H1 (cell line): Measurements from ENCODE around the gene OOSP4A. TPM values are rescaled to one million over a fixed set of nuclear protein-coding genes. Genes with fewer than 3 reads are reported as not detected.

Source experiments
- CTCF ChIA-PET: fragments of 300-600 bp; sonication (Branson Sonifier 250); formaldehyde crosslinking; loops from one replicate; lab custom pipeline; 2021; ENCODE audit not compliant: partially characterized antibody; lab: Charles Lee
- POLR2A ChIA-PET: fragments of 300-600 bp; sonication (Branson Sonifier 250); formaldehyde crosslinking; loops from one replicate; lab custom pipeline; 2021; ENCODE audit warnings: inconsistent platforms; ENCODE audit not compliant: partially characterized antibody; lab: Charles Lee
- DNase-seq, 2 experiments: peaks; one replicate each; pipeline versions ENCODE4 v3.0.0 to v3.0.0-alpha.2; 2010 to 2022; ENCODE audit warnings: low spot score in 2 of 2, low read depth in 1 of 2, mixed read lengths in 1 of 2
- FAIRE-seq: peaks from 2 replicates; lab custom pipeline; 2011; peaks lifted over from hg19 to GRCh38; lab: Jason Lieb, UNC
- H2AFZ ChIP-seq: 2 replicates; pipeline ENCODE4 v1.8.1; 2012; ENCODE audit warnings: low read length, inconsistent platforms
- H2AK5ac ChIP-seq: 2 replicates; pipeline ENCODE4 v1.6.1; 2013; ENCODE audit warnings: low read depth, low read length
- H2BK120ac ChIP-seq: replicated peaks from 2 replicates; pipeline ENCODE3; 2013; ENCODE audit warnings: low read depth, low read length, inconsistent platforms
- H2BK12ac ChIP-seq: 2 replicates; pipeline ENCODE4 v1.6.1; 2013; ENCODE audit warnings: low read depth, low read length
- H2BK15ac ChIP-seq: 2 replicates; pipeline ENCODE4 v1.6.1; 2013; ENCODE audit warnings: low read length
- H2BK20ac ChIP-seq: 2 replicates; pipeline ENCODE4 v1.6.1; 2013; ENCODE audit warnings: low read length
- H2BK5ac ChIP-seq: 2 replicates; pipeline ENCODE4 v1.6.1; 2013; ENCODE audit warnings: low read depth, low read length
- H3K14ac ChIP-seq: 2 replicates; pipeline ENCODE4 v1.6.1; 2013; ENCODE audit warnings: inconsistent platforms; ENCODE audit not compliant: insufficient read length
- H3K18ac ChIP-seq: 2 replicates; pipeline ENCODE4 v1.6.1; 2013; ENCODE audit warnings: low read length; ENCODE audit errors: extremely low read depth
- H3K23ac ChIP-seq: 2 replicates; pipeline ENCODE4 v1.6.1; 2013; ENCODE audit warnings: inconsistent platforms; ENCODE audit not compliant: insufficient read length
- H3K23me2 ChIP-seq: 2 replicates; pipeline ENCODE4 v1.6.1; 2013; ENCODE audit warnings: low read depth, low read length
- H3K27ac ChIP-seq: 2 replicates; pipeline ENCODE4 v1.6.1; 2011; ENCODE audit warnings: low read depth, low read length, inconsistent platforms
- H3K27me3 ChIP-seq, 4 experiments: replicated peaks in 1 of 4; 1 replicate in 1 of 4; 2 replicates in 3 of 4; pipeline versions ENCODE4 v1.6.1 to v1.8.1; 2011 to 2013; ENCODE audit warnings: low read length in 3 of 4, mild to moderate bottlenecking in 3 of 4, inconsistent platforms in 2 of 4, mixed read lengths in 2 of 4, moderate library complexity in 1 of 4; ENCODE audit not compliant: control insufficient read depth in 3 of 4, insufficient read depth in 3 of 4; ENCODE audit errors: extremely low read depth in 1 of 4
- H3K36me3 ChIP-seq, 4 experiments: 2 replicates each; pipeline versions ENCODE4 v1.6.1 to v1.8.1; 2011 to 2013; ENCODE audit warnings: mild to moderate bottlenecking in 4 of 4, low read length in 3 of 4, moderate library complexity in 2 of 4, control low read depth in 1 of 4, inconsistent platforms in 1 of 4; ENCODE audit not compliant: insufficient read depth in 4 of 4, control insufficient read depth in 2 of 4
- H3K4ac ChIP-seq: replicated peaks from 2 replicates; pipeline ENCODE3; 2013; ENCODE audit warnings: low read length, low read depth, mixed read lengths, inconsistent platforms; ENCODE audit not compliant: insufficient read length
- H3K4me1 ChIP-seq, 4 experiments: replicated peaks in 1 of 4; 1 replicate in 1 of 4; 2 replicates in 3 of 4; pipeline versions ENCODE4 v1.6.1 to v1.8.1; 2011 to 2013; ENCODE audit warnings: low read length in 3 of 4, inconsistent platforms in 2 of 4, mixed read lengths in 1 of 4; ENCODE audit not compliant: insufficient read depth in 4 of 4, control insufficient read depth in 3 of 4
- H3K4me2 ChIP-seq, 2 experiments: 2 replicates each; pipeline versions ENCODE4 v1.6.1 to v1.8.1; 2011 to 2013; ENCODE audit warnings: low read depth in 2 of 2, low read length in 2 of 2, control low read depth in 1 of 2, inconsistent platforms in 1 of 2, mild to moderate bottlenecking in 1 of 2; ENCODE audit not compliant: insufficient read depth in 1 of 2
- H3K4me3 ChIP-seq, 4 experiments: fragments of 200-600, 300-600 bp in 1 of 4; sonication (generic), shearing (Covaris generic), sonication (Bioruptor Twin) in 1 of 4; 2 replicates each; pipeline versions ENCODE4 v1.5.1 to v1.8.1; 2011 to 2016; ENCODE audit warnings: low read length in 4 of 4, low read depth in 3 of 4, control low read depth in 2 of 4, inconsistent platforms in 2 of 4, mild to moderate bottlenecking in 2 of 4, mixed read lengths in 1 of 4, moderate library complexity in 1 of 4; ENCODE audit not compliant: insufficient read depth in 2 of 4; ENCODE audit errors: extremely low read depth in 1 of 4
- H3K56ac ChIP-seq: replicated peaks from 2 replicates; pipeline ENCODE3; 2013; ENCODE audit warnings: low read depth, mild to moderate bottlenecking, mixed read lengths, low read length, inconsistent platforms; ENCODE audit not compliant: insufficient read length
- H3K79me1 ChIP-seq: 2 replicates; pipeline ENCODE4 v1.6.1; 2013; ENCODE audit warnings: low read depth, low read length, control low read depth
- H3K79me2 ChIP-seq, 2 experiments: 2 replicates each; pipeline versions ENCODE4 v1.6.1 to v1.8.1; 2012 to 2013; ENCODE audit warnings: low read length in 2 of 2, mild to moderate bottlenecking in 2 of 2, inconsistent platforms in 1 of 2; ENCODE audit not compliant: insufficient read depth in 2 of 2, control insufficient read depth in 1 of 2
- H3K9ac ChIP-seq, 4 experiments: replicated peaks in 1 of 4; 1 replicate in 1 of 4; 2 replicates in 3 of 4; pipeline versions ENCODE4 v1.6.1 to v1.8.1; 2011 to 2013; ENCODE audit warnings: low read depth in 3 of 4, low read length in 3 of 4, control low read depth in 2 of 4, mild to moderate bottlenecking in 2 of 4, moderate library complexity in 2 of 4, inconsistent platforms in 1 of 4; ENCODE audit errors: extremely low read depth in 1 of 4
- H3K9me3 ChIP-seq, 2 experiments: 2 replicates each; pipeline versions ENCODE4 v1.6.1 to v1.8.1; 2012 to 2013; ENCODE audit warnings: mild to moderate bottlenecking in 2 of 2, moderate library complexity in 2 of 2, control low read depth in 1 of 2, inconsistent platforms in 1 of 2, low read depth in 1 of 2, low read length in 1 of 2, mixed read lengths in 1 of 2; ENCODE audit not compliant: insufficient read depth in 2 of 2
- H4K20me1 ChIP-seq, 2 experiments: replicated peaks in 1 of 2; 2 replicates each; pipeline versions ENCODE3 to v1.8.1; 2011 to 2013; ENCODE audit warnings: inconsistent platforms in 2 of 2, low read length in 2 of 2, mild to moderate bottlenecking in 1 of 2; ENCODE audit not compliant: insufficient read depth in 2 of 2, control insufficient read depth in 1 of 2
- H4K5ac ChIP-seq: 2 replicates; pipeline ENCODE4 v1.6.1; 2013; ENCODE audit warnings: low read length, low read depth, mixed read lengths, inconsistent platforms; ENCODE audit not compliant: insufficient read length
- H4K8ac ChIP-seq: 2 replicates; pipeline ENCODE4 v1.8.0; 2013; ENCODE audit warnings: mild to moderate bottlenecking, moderate library complexity, low read length, inconsistent platforms; ENCODE audit not compliant: insufficient read depth; ENCODE audit errors: extremely low read depth
- H4K91ac ChIP-seq: replicated peaks from 2 replicates; pipeline ENCODE3; 2013; ENCODE audit warnings: low read length, mixed read lengths, inconsistent platforms; ENCODE audit not compliant: insufficient read length
- BRCA1 ChIP-seq: IDR thresholded peaks from 2 replicates; pipeline ENCODE4 v1.6.1; 2012; ENCODE audit warnings: low read depth, low read length, improper control_type of control experiment
- CHD1 ChIP-seq: IDR thresholded peaks from 2 replicates; pipeline ENCODE4 v1.6.1; 2012; ENCODE audit warnings: low read depth, low read length, improper control_type of control experiment
- CTCF ChIP-seq, 3 experiments: IDR thresholded peaks; 1 replicate in 2 of 3; 2 replicates in 1 of 3; pipeline versions ENCODE4 v1.5.1 to v1.6.1; 2011; ENCODE audit warnings: low read length in 3 of 3, mild to moderate bottlenecking in 3 of 3, inconsistent platforms in 2 of 3, low read depth in 1 of 3, moderate library complexity in 1 of 3; ENCODE audit not compliant: insufficient read depth in 1 of 3; ENCODE audit errors: control extremely low read depth in 1 of 3
- EGR1 ChIP-seq: IDR thresholded peaks from 2 replicates; pipeline ENCODE4 v1.6.1; 2011; ENCODE audit warnings: low read depth, low read length, borderline replicate concordance
- KDM4A ChIP-seq: IDR thresholded peaks from one replicate; pipeline ENCODE4 v1.7.1; 2012; ENCODE audit warnings: low read depth, mild to moderate bottlenecking, moderate library complexity, low read length, inconsistent platforms; ENCODE audit not compliant: severe bottlenecking
- MAX ChIP-seq: IDR thresholded peaks from 2 replicates; pipeline ENCODE4 v1.6.1; 2012; ENCODE audit warnings: inconsistent platforms
- RBBP5 ChIP-seq: IDR thresholded peaks from 2 replicates; pipeline ENCODE4 v1.7.1; 2012; ENCODE audit warnings: low read depth, mild to moderate bottlenecking, inconsistent platforms, low read length, moderate library complexity, borderline replicate concordance
- SIN3A ChIP-seq, 2 experiments: IDR thresholded peaks in 1 of 2; conservative IDR thresholded peaks in 1 of 2; 2 replicates each; pipeline ENCODE4 v1.6.1; 2011 to 2012; ENCODE audit warnings: low read length in 2 of 2, improper control_type of control experiment in 1 of 2, low read depth in 1 of 2, mild to moderate bottlenecking in 1 of 2
- SP4 ChIP-seq: IDR thresholded peaks from 2 replicates; pipeline ENCODE4 v1.6.1; 2012; ENCODE audit warnings: low read length, inconsistent platforms
- TBP ChIP-seq: IDR thresholded peaks from 2 replicates; pipeline ENCODE4 v1.6.1; 2011; ENCODE audit warnings: low read depth, low read length, improper control_type of control experiment
- TEAD4 ChIP-seq: IDR thresholded peaks from 2 replicates; pipeline ENCODE4 v1.6.1; 2012; ENCODE audit warnings: low read depth, low read length, inconsistent platforms, mixed read lengths
- YY1 ChIP-seq: IDR thresholded peaks from 2 replicates; pipeline ENCODE4 v1.6.1; 2011; ENCODE audit warnings: low read depth, mild to moderate bottlenecking, low read length
- WGBS, 2 experiments: shearing (Covaris generic) in 1 of 2; methylation state at CpG; one replicate each; pipeline versions ENCODE4 v1.1.6 to v1.1.7; 2013 to 2015; ENCODE audit warnings: low lambda C conversion rate in 2 of 2, mixed read lengths in 2 of 2, inconsistent platforms in 1 of 2, low coverage in 1 of 2, missing lambda C conversion rate in 1 of 2; ENCODE audit not compliant: insufficient replicate concordance in 2 of 2, insufficient coverage in 1 of 2, insufficient read length in 1 of 2; ENCODE audit errors: extremely low coverage in 1 of 2, missing lambda C conversion rate in 1 of 2; 5-methylcytosine and 5-hydroxymethylcytosine counted together
- polyA plus RNA-seq, 7 experiments: library from polyadenylated mRNA; depleted of rRNA in 3 of 7; stranded (reverse) in 5 of 7; unstranded in 2 of 7; fragments of >200 nt in 5 of 7; fragments of 200-250 nt in 2 of 7; gene quantifications; 1 replicate in 5 of 7; 2 replicates in 1 of 7; 4 replicates in 1 of 7; pipeline versions ENCODE4 v1.2.1 to v1.2.3, GENCODE V29; 2011 to 2013; ENCODE audit warnings: missing spikeins in 2 of 7, mixed read lengths in 2 of 7
- total RNA-seq: library from RNA; stranded (reverse); fragmentation: NEBNext Ultra II Directional; extraction: Animal tissue kit (Norgen Biotek cat#: 25700); gene quantifications from 2 replicates; pipeline ENCODE4 v1.2.1, GENCODE V29; 2021

OOSP4A gene
- total and polyA plus RNA-seq, 2 of the 8 experiments (the other 6 are each of a cell fraction or from before 2014, with no cell fraction given): not detected

- ChIA-PET POLR2A (no interaction called here), CTCF (interaction anchor here (0.9 kb wide), 1 partner anchor 267 kb away, joined by 3 read pairs; no protein-coding TSS in a partner anchor)
- no peak overlapping the region for H3K14ac ChIP-seq
- H2AK5ac ChIP-seq: no peak overlapping the region
- H3K36me3 ChIP-seq: no peaks in the 10 kb centered on the region
- no peaks in the 10 kb centered on the region for H3K9me3 ChIP-seq
- H2BK20ac ChIP-seq: no peak overlapping the region
- no peaks in the 10 kb centered on the region for H3K27me3 ChIP-seq
- no peak overlapping the region for H2BK120ac ChIP-seq
- H3K79me2 ChIP-seq: no peaks in the 10 kb centered on the region
- no peak overlapping the region for H4K5ac ChIP-seq
- DNase-seq (no peak), FAIRE-seq (no peak)
- WGBS, 2 experiments: 90% methylated on average over 2 of the region's 2 CpGs; no CpG with 5 or more reads in 1 of the 2 experiments
- H3K23ac ChIP-seq: no peak overlapping the region
- no peak overlapping the region for H2BK5ac ChIP-seq
- no peaks in the 10 kb centered on the region for H3K79me1 ChIP-seq
- no peak overlapping the region for H3K27ac ChIP-seq
- no peaks in the 10 kb centered on the region for H3K23me2 ChIP-seq
- no peak overlapping the region for H4K8ac ChIP-seq
- no peak overlapping the region for H4K91ac ChIP-seq
- no peaks in the 10 kb centered on the region for H4K20me1 ChIP-seq
- no peak overlapping the region for H3K9ac ChIP-seq
- H2BK12ac ChIP-seq: no peak overlapping the region
- no peak overlapping the region for H3K56ac ChIP-seq
- no peak overlapping the region for H3K4ac ChIP-seq
- no peak overlapping the region for H2AFZ ChIP-seq
- H3K4me1 ChIP-seq: no peaks in the 10 kb centered on the region
- H3K4me3 ChIP-seq: no peak overlapping the region
- H3K18ac ChIP-seq: no peak overlapping the region
- H3K4me2 ChIP-seq: no peak overlapping the region
- no peak overlapping the region for H2BK15ac ChIP-seq
- TF ChIP-seq MAX (no peak), EGR1 (no peak), SP4 (no peak), SIN3A (conservative IDR thresholded peaks at IDR 0.05 in 1 of 2, IDR thresholded peaks at IDR 0.05 in 1 of 2; ENCODE audit: low read depth in 1 of 2, low read length in 2 of 2) (no peak), RBBP5 (no peak), TEAD4 (no peak), YY1 (no peak), KDM4A (no peak), CHD1 (no peak), TBP (no peak), CTCF (IDR thresholded peaks at IDR 0.05; ENCODE audit: control extremely low read depth in 1 of 3, insufficient read depth in 1 of 3, low read depth in 1 of 3, low read length in 3 of 3) (no peak), BRCA1 (no peak)
Observed at GRCh38 chr11:59997800-59998199, 34.0 kb downstream of the OOSP4A start.
